Caco-2 (cell line): ENCODE results near the gene IMPG2. TPM values are rescaled to one million over a fixed set of nuclear protein-coding genes. Genes with fewer than 3 reads are reported as not detected.

Source experiments
- BruUV-seq: library from RNA; stranded (reverse); fragments of 400-500 nt; replicated peaks from 2 replicates; lab custom pipeline; 2021; lab: Mats Ljungman, UMichigan
- CTCF ChIA-PET: fragments of 300-600 bp; sonication (Branson Sonifier 250); formaldehyde crosslinking; loops from one replicate; lab custom pipeline; 2022; ENCODE audit warnings: antibody characterized with exemption; lab: Charles Lee
- POLR2A ChIA-PET: fragments of 300-600 bp; sonication (Branson Sonifier 250); formaldehyde crosslinking; loops from one replicate; lab custom pipeline; 2022; ENCODE audit warnings: antibody characterized with exemption; lab: Charles Lee
- DNase-seq, 2 experiments: peaks; one replicate each; pipeline versions ENCODE4 v3.0.0 to v3.0.0-alpha.2; 2020 to 2022
- H3K27me3 ChIP-seq: replicated peaks from 2 replicates; pipeline ENCODE4 v1.6.0; 2011; ENCODE audit warnings: low read length; ENCODE audit not compliant: control insufficient read depth, insufficient read depth
- H3K36me3 ChIP-seq: 2 replicates; pipeline ENCODE4 v1.5.1; 2011; ENCODE audit warnings: low read length; ENCODE audit not compliant: control insufficient read depth, insufficient read depth
- H3K4me1 ChIP-seq: fragments of 250-450 bp; sonication (Bioruptor Pico); 2 replicates; pipeline ENCODE4 v1.5.1; 2020; ENCODE audit warnings: mild to moderate bottlenecking
- H3K4me3 ChIP-seq: 2 replicates; pipeline ENCODE4 v1.5.1; 2011; ENCODE audit warnings: low read depth, mild to moderate bottlenecking, control low read depth, low read length
- H3K9me3 ChIP-seq: fragments of 250-450 bp; sonication (Bioruptor Pico); 2 replicates; pipeline ENCODE4 v1.5.1; 2020; ENCODE audit warnings: mild to moderate bottlenecking, moderate library complexity
- H3K27ac Mint-ChIP-seq: one replicate; pipeline ENCODE4 v1.8.0; 2022; ENCODE audit warnings: mixed read lengths; ENCODE audit not compliant: unreplicated experiment
- H3K27me3 Mint-ChIP-seq: one replicate; pipeline ENCODE4 v1.8.0; 2022; ENCODE audit warnings: mixed read lengths; ENCODE audit not compliant: insufficient read depth, unreplicated experiment
- H3K36me3 Mint-ChIP-seq: one replicate; pipeline ENCODE4 v1.8.0; 2022; ENCODE audit warnings: mild to moderate bottlenecking, mixed read lengths; ENCODE audit not compliant: insufficient read depth, unreplicated experiment
- H3K4me1 Mint-ChIP-seq: one replicate; pipeline ENCODE4 v1.8.0; 2022; ENCODE audit warnings: low read depth, mixed read lengths; ENCODE audit not compliant: unreplicated experiment
- H3K4me3 Mint-ChIP-seq: one replicate; pipeline ENCODE4 v1.8.0; 2022; ENCODE audit warnings: mild to moderate bottlenecking, moderate library complexity, mixed read lengths; ENCODE audit not compliant: unreplicated experiment
- H3K9me3 Mint-ChIP-seq: one replicate; pipeline ENCODE4 v1.8.0; 2022; ENCODE audit warnings: mixed read lengths; ENCODE audit not compliant: unreplicated experiment
- intact Hi-C: fragments of 100-400 bp; cut with micrococcal nuclease; formaldehyde crosslinking; loops from one replicate; pipeline ENCODE4 v1.10.0; 2022; ENCODE audit not compliant: unreplicated experiment
- total RNA-seq: library from RNA; stranded (reverse); gene quantifications from 2 replicates; pipeline ENCODE4 v1.2.3, GENCODE V29; 2022
- TF ChIP-seq, protein P1 (sequence below), 2 experiments: fragments of 200-600 bp in 1 of 2; IDR thresholded peaks; 1 replicate in 1 of 2; 2 replicates in 1 of 2; pipeline versions ENCODE4 v1.5.1 to v1.8.0; 2011 to 2022; ENCODE audit warnings: antibody characterized with exemption in 1 of 2, control low read depth in 1 of 2, inconsistent platforms in 1 of 2, low read depth in 1 of 2, low read length in 1 of 2, mild to moderate bottlenecking in 1 of 2, moderate library complexity in 1 of 2; ENCODE audit not compliant: insufficient read depth in 1 of 2, severe bottlenecking in 1 of 2, unreplicated experiment in 1 of 2

The IMPG2 gene
- total RNA-seq, 1 experiment from 2014 or later: not detected

DNA sequence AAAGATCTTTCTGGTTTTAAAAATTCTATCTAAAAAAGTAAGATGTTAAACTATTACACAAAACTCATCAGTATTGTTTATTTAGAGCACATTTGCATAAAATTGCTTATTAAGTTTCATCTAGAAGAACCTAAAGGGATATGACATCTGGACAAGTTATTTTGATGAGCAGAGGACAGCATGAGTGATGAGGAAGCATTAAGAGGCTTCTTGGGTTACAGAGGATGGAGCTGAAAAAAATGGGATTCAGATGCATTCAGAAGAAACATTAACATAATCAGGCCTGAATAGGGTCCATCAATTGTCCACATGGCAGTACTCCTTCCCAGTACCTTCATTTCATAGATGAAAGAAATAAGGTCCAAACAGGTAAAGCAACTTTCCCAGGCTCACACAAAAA is 41.6 kb downstream of the IMPG2 start:
- no peak for DNase-seq
- Histone ChIP-seq H3K36me3 (no peaks in the 10 kb centered on the region), H3K4me1 (no peaks in the 10 kb centered on the region), H3K27me3 (no peaks in the 10 kb centered on the region), H3K9me3 (no peaks in the 10 kb centered on the region), H3K4me3 (no peak overlapping the region)
- TF ChIP-seq, protein P1, sequence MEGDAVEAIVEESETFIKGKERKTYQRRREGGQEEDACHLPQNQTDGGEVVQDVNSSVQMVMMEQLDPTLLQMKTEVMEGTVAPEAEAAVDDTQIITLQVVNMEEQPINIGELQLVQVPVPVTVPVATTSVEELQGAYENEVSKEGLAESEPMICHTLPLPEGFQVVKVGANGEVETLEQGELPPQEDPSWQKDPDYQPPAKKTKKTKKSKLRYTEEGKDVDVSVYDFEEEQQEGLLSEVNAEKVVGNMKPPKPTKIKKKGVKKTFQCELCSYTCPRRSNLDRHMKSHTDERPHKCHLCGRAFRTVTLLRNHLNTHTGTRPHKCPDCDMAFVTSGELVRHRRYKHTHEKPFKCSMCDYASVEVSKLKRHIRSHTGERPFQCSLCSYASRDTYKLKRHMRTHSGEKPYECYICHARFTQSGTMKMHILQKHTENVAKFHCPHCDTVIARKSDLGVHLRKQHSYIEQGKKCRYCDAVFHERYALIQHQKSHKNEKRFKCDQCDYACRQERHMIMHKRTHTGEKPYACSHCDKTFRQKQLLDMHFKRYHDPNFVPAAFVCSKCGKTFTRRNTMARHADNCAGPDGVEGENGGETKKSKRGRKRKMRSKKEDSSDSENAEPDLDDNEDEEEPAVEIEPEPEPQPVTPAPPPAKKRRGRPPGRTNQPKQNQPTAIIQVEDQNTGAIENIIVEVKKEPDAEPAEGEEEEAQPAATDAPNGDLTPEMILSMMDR (IDR thresholded peaks at IDR 0.05; ENCODE audit: insufficient read depth in 1 of 2, low read depth in 1 of 2, low read length in 1 of 2, severe bottlenecking in 1 of 2, unreplicated experiment in 1 of 2): no peak
- Mint-ChIP-seq H3K36me3 (no peaks in the 10 kb centered on the region), H3K9me3 (no peaks in the 10 kb centered on the region), H3K4me1 (no peaks in the 10 kb centered on the region), H3K27ac (no peak overlapping the region), H3K4me3 (no peak overlapping the region), H3K27me3 (no peaks in the 10 kb centered on the region)
- ChIA-PET POLR2A (no interaction called here), CTCF (no interaction called here)
- intact Hi-C loops: no loop called here
- no TSS peak for BruUV-seq

DNA sequence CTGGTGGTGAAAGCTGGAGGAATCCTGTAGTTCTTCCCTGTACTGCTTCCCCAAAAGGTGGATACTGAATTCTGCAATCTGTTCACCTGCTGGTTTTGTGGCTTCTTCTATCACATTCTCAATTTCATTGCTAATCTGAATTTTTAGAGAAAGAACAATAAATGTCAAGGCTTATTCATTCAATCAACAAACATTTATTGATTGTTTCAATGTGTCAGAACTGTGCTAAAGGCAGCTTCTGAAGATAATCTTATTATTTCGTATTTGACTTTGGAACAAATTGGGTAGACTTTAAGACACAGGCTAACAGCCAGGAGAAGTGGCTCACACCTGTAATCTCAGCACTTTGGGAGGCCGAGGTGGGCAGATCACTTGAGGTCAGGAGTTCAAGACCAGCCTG is 46.8 kb downstream of the IMPG2 start:
- POLR2A ChIA-PET: no interaction called here
- H3K27me3 ChIP-seq: no peaks in the 10 kb centered on the region
- H3K36me3 ChIP-seq: no peaks in the 10 kb centered on the region
- intact Hi-C loops: no loop called here
- no peak for DNase-seq
- Mint-ChIP-seq H3K27me3 (no peaks in the 10 kb centered on the region), H3K4me3 (no peak overlapping the region), H3K27ac (no peak overlapping the region), H3K9me3 (no peaks in the 10 kb centered on the region), H3K36me3 (no peaks in the 10 kb centered on the region), H3K4me1 (no peaks in the 10 kb centered on the region)
- H3K4me1 ChIP-seq: no peaks in the 10 kb centered on the region
- CTCF ChIA-PET: no interaction called here
- no peak overlapping the region for H3K4me3 ChIP-seq
- no peaks in the 10 kb centered on the region for H3K9me3 ChIP-seq
- TF ChIP-seq, protein P1 (IDR thresholded peaks at IDR 0.05; ENCODE audit: insufficient read depth in 1 of 2, low read depth in 1 of 2, low read length in 1 of 2, severe bottlenecking in 1 of 2, unreplicated experiment in 1 of 2): no peak
- BruUV-seq: no TSS peak

DNA sequence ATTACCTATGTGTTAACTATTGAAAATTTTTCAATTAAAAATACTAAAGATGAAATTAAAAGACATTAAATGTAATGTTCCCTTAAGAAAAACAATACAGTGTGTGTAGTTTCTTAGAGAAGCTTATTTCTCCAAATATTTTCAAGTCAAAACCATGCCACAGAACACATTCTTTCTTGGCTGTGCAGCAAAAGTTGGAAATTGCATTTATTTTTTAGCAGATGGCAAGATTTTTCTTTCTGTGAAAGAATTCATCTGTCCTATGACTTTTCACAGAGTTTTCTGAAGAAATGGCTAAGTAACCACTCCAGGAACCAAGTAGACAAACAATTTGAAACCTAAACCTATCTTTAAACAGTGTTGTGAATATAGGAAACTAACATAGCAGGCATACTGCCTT is 47.2 kb downstream of the IMPG2 start:
- intact Hi-C loops: no loop called here
- H3K27me3 Mint-ChIP-seq: no peaks in the 10 kb centered on the region
- CTCF ChIA-PET: no interaction called here

More for the DNA sequence above, 47.2 kb downstream of the IMPG2 start:
- Mint-ChIP-seq H3K4me3 (no peak overlapping the region), H3K36me3 (no peaks in the 10 kb centered on the region), H3K4me1 (no peaks in the 10 kb centered on the region), H3K27ac (no peak overlapping the region), H3K9me3 (no peaks in the 10 kb centered on the region)
- TF ChIP-seq, protein P1 (IDR thresholded peaks at IDR 0.05; ENCODE audit: insufficient read depth in 1 of 2, low read depth in 1 of 2, low read length in 1 of 2, severe bottlenecking in 1 of 2, unreplicated experiment in 1 of 2): no peak
- DNase-seq: no peak
- POLR2A ChIA-PET: no interaction called here
- H3K27me3 ChIP-seq: no peaks in the 10 kb centered on the region
- no peaks in the 10 kb centered on the region for H3K36me3 ChIP-seq
- no peaks in the 10 kb centered on the region for H3K4me1 ChIP-seq
- H3K9me3 ChIP-seq: no peaks in the 10 kb centered on the region
- no peak overlapping the region for H3K4me3 ChIP-seq
- BruUV-seq: no TSS peak
